Neural cell (in vitro differentiated cells): ENCODE data around the gene PTPRN2.

Experiments
- EZH2 ChIP-seq: fragments of 200-600, 300-800 bp; shearing (Covaris generic), sonication (generic); IDR thresholded peaks from 2 replicates; pipeline ENCODE4 v1.6.1; 2014; ENCODE audit warnings: antibody characterized with exemption, low read length, borderline replicate concordance, mild to moderate bottlenecking; ENCODE audit not compliant: insufficient read depth, poor library complexity, severe bottlenecking
- TAF1 ChIP-seq: IDR thresholded peaks from 2 replicates; pipeline ENCODE4 v1.6.1; 2012; ENCODE audit warnings: low read depth
- TF ChIP-seq, protein P1 (sequence below): fragments of 450-650 bp; IDR thresholded peaks from 2 replicates; pipeline ENCODE4 v1.5.1; 2014; ENCODE audit warnings: antibody characterized with exemption, mild to moderate bottlenecking, moderate library complexity; ENCODE audit not compliant: poor library complexity, severe bottlenecking

DNA sequence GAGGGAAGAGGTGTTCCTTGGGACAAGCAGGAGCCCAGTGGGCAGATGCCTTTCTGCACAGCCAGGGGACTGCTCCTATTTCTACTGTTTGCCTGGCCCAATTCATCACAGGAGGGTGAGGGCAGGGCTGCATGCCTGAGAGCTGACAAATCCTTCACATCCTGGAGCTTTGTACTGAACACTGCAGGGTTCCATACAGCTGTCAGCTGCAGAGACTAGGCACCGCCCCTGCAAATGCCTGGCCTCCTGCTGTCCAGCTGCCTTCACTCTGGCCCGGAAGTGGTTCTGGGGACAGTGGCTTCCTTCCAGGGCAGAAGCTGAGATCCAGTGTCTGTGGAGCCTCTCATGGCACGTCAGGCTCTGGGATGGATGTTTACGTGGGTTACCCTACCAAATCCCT, 780.1 kb downstream of the PTPRN2 start:
- TF ChIP-seq TAF1 (no peak), EZH2 (no peak)
- TF ChIP-seq, protein P1, sequence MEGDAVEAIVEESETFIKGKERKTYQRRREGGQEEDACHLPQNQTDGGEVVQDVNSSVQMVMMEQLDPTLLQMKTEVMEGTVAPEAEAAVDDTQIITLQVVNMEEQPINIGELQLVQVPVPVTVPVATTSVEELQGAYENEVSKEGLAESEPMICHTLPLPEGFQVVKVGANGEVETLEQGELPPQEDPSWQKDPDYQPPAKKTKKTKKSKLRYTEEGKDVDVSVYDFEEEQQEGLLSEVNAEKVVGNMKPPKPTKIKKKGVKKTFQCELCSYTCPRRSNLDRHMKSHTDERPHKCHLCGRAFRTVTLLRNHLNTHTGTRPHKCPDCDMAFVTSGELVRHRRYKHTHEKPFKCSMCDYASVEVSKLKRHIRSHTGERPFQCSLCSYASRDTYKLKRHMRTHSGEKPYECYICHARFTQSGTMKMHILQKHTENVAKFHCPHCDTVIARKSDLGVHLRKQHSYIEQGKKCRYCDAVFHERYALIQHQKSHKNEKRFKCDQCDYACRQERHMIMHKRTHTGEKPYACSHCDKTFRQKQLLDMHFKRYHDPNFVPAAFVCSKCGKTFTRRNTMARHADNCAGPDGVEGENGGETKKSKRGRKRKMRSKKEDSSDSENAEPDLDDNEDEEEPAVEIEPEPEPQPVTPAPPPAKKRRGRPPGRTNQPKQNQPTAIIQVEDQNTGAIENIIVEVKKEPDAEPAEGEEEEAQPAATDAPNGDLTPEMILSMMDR = no peak
